Urinary bladder (tissue), 4 donors: Measurements from ENCODE around the gene SELENON. TPM values are rescaled to one million over a fixed set of nuclear protein-coding genes. Genes with fewer than 3 reads are reported as not detected.
A peak's percentile ranks its signal among the peaks of the same experiment; 100 is the strongest.

Source experiments
- DNase-seq: peaks from one replicate; pipeline ENCODE4 v3.0.0-alpha.2; 2015; ENCODE audit errors: extremely low spot score
- H3K27ac ChIP-seq: one replicate; pipeline ENCODE4 v1.5.1; 2013; ENCODE audit warnings: low read depth, mild to moderate bottlenecking, moderate library complexity
- H3K36me3 ChIP-seq: one replicate; pipeline ENCODE4 v1.6.1; 2013; ENCODE audit warnings: mild to moderate bottlenecking, moderate library complexity; ENCODE audit not compliant: insufficient read depth
- H3K4me1 ChIP-seq: one replicate; pipeline ENCODE4 v1.6.1; 2013; ENCODE audit warnings: mild to moderate bottlenecking, moderate library complexity; ENCODE audit not compliant: insufficient read depth
- H3K4me3 ChIP-seq: one replicate; pipeline ENCODE4 v1.5.1; 2013; ENCODE audit warnings: low read depth, low read length
- WGBS: extraction: QIAGEN DNeasy Blood & Tissue Kit; methylation state at CpG from one replicate; pipeline ENCODE4 v1.1.7; 2013; 5-methylcytosine and 5-hydroxymethylcytosine counted together
- polyA plus RNA-seq: library from polyadenylated mRNA; stranded (reverse); fragments of 200-250 nt; gene quantifications from one replicate; pipeline ENCODE4 v1.2.3, GENCODE V29; 2013
- total RNA-seq: library from RNA; depleted of rRNA; stranded (reverse); fragments of >200 nt; gene quantifications from one replicate; pipeline ENCODE4 v1.2.3, GENCODE V29; 2014
- donor health status: healthy with polysubstance abuse.
- donor health status: healthy.

Gene SELENON
- total RNA-seq, result 24.6 TPM
- polyA plus RNA-seq, result 64.0 TPM

GRCh38 chr1:25799935-25800702, at the start of gene SELENON:
Gene SELENON, plus strand, starts transcription at chr1:25800193. Its CDS starts 38 bp downstream, at chr1:25800231.
- no peaks in the 10 kb centered on the region for H3K4me1 ChIP-seq

GRCh38 chr1:25750923-25751605, 48.9 kb upstream of the SELENON start:
- Histone ChIP-seq H3K27ac (no peak overlapping the region), H3K36me3 (no peaks in the 10 kb centered on the region), H3K4me1 (no peaks in the 10 kb centered on the region), H3K4me3 (no peak overlapping the region)
- DNase-seq, result no peak
- WGBS, result 91% methylated on average over 6 of the region's 6 CpGs

More at GRCh38 chr1:25799935-25800702, at the start of gene SELENON:
- no peak for DNase-seq
- Histone ChIP-seq H3K36me3 (no peaks in the 10 kb centered on the region), H3K27ac (peak within 1 kb of the TSS; percentile 38), H3K4me3 (peak within 1 kb of the TSS; percentile 87)
- 1% methylated on average over 74 of the region's 91 CpGs for WGBS

GRCh38 chr1:25754470-25755181, 45.4 kb upstream of the SELENON start:
- no peaks in the 10 kb centered on the region for H3K36me3 ChIP-seq

GRCh38 chr1:25755475-25756125, 44.4 kb upstream of the SELENON start:
- H3K4me3 ChIP-seq, result no peak overlapping the region
- no peak overlapping the region for H3K27ac ChIP-seq
- H3K4me1 ChIP-seq, result no peaks in the 10 kb centered on the region
- no peak for DNase-seq
- H3K36me3 ChIP-seq, result no peaks in the 10 kb centered on the region
- WGBS, result 91% methylated on average over 7 of the region's 7 CpGs

More at GRCh38 chr1:25754470-25755181, 45.4 kb upstream of the SELENON start:
- DNase-seq, result no peak
- Histone ChIP-seq H3K27ac (no peak overlapping the region), H3K4me1 (no peaks in the 10 kb centered on the region), H3K4me3 (no peak overlapping the region)
- 49% methylated on average over 17 of the region's 17 CpGs for WGBS

GRCh38 chr1:25756215-25756614, 43.8 kb upstream of the SELENON start:
- Histone ChIP-seq H3K36me3 (no peaks in the 10 kb centered on the region), H3K4me1 (no peaks in the 10 kb centered on the region), H3K4me3 (no peak overlapping the region), H3K27ac (no peak overlapping the region)
- WGBS, result 79% methylated on average over 3 of the region's 3 CpGs
- no peak for DNase-seq

- WGBS, result 79% methylated on average over 12 of the region's 12 CpGs
- DNase-seq, result no peak
These were observed 42.7 kb upstream of the SELENON start for GRCh38 chr1:25757151-25757845.

GRCh38 chr1:25757846-25758185, 42.2 kb upstream of the SELENON start:
- 66% methylated on average over 5 of the region's 5 CpGs for WGBS
- no peak overlapping the region for H3K4me3 ChIP-seq
- DNase-seq, result no peak
- H3K27ac ChIP-seq, result no peak overlapping the region
- H3K4me1 ChIP-seq, result no peaks in the 10 kb centered on the region
- no peaks in the 10 kb centered on the region for H3K36me3 ChIP-seq

More at GRCh38 chr1:25757151-25757845, 42.7 kb upstream of the SELENON start:
- no peaks in the 10 kb centered on the region for H3K36me3 ChIP-seq
- no peak overlapping the region for H3K4me3 ChIP-seq
- H3K27ac ChIP-seq, result no peak overlapping the region
- H3K4me1 ChIP-seq, result no peaks in the 10 kb centered on the region

- H3K4me1 ChIP-seq, result no peaks in the 10 kb centered on the region
- H3K36me3 ChIP-seq, result no peaks in the 10 kb centered on the region
- H3K4me3 ChIP-seq, result no peak overlapping the region
- DNase-seq, result no peak
- no peak overlapping the region for H3K27ac ChIP-seq
- 87% methylated on average over 15 of the region's 15 CpGs for WGBS
These were observed 41.4 kb upstream of the SELENON start for GRCh38 chr1:25758466-25759070.

- Histone ChIP-seq H3K36me3 (no peaks in the 10 kb centered on the region), H3K27ac (no peak overlapping the region), H3K4me1 (no peaks in the 10 kb centered on the region), H3K4me3 (no peak overlapping the region)
- no peak for DNase-seq
- WGBS, result 91% methylated on average over 11 of the region's 11 CpGs
These were observed 39.8 kb upstream of the SELENON start for GRCh38 chr1:25760122-25760719.

GRCh38 chr1:25760871-25761270, 39.1 kb upstream of the SELENON start:
- Histone ChIP-seq H3K4me3 (no peak overlapping the region), H3K27ac (no peak overlapping the region), H3K36me3 (no peaks in the 10 kb centered on the region), H3K4me1 (no peaks in the 10 kb centered on the region)
- DNase-seq, result no peak
- WGBS, result 89% methylated on average over 5 of the region's 5 CpGs

GRCh38 chr1:25763493-25763892, 36.5 kb upstream of the SELENON start:
- DNase-seq, result no peak
- 80% methylated on average over 10 of the region's 10 CpGs for WGBS
- Histone ChIP-seq H3K4me3 (no peak overlapping the region), H3K27ac (no peak overlapping the region), H3K36me3 (no peaks in the 10 kb centered on the region), H3K4me1 (no peaks in the 10 kb centered on the region)

- Histone ChIP-seq H3K4me3 (no peak overlapping the region), H3K4me1 (no peaks in the 10 kb centered on the region), H3K27ac (no peak overlapping the region), H3K36me3 (no peaks in the 10 kb centered on the region)
- 55% methylated on average over 8 of the region's 8 CpGs for WGBS
- DNase-seq, result no peak
These were observed 34.7 kb upstream of the SELENON start for GRCh38 chr1:25765136-25765922.
